Endothelial cell (in vitro differentiated cells): ENCODE measurements around the gene ADCY6. TPM values are rescaled to one million over a fixed set of nuclear protein-coding genes. Genes with fewer than 3 reads are reported as not detected.

Source experiments
- DNase-seq: peaks from one replicate; pipeline ENCODE4 v3.0.0; 2021; ENCODE audit warnings: low spot score
- H3K27ac Mint-ChIP-seq: one replicate; pipeline ENCODE4 v1.8.0; 2021; ENCODE audit warnings: mixed read lengths, inconsistent platforms; ENCODE audit not compliant: unreplicated experiment
- H3K27me3 Mint-ChIP-seq: one replicate; pipeline ENCODE4 v1.8.0; 2021; ENCODE audit warnings: mild to moderate bottlenecking, moderate library complexity, mixed read lengths, inconsistent platforms; ENCODE audit not compliant: unreplicated experiment
- H3K36me3 Mint-ChIP-seq: one replicate; pipeline ENCODE4 v1.8.0; 2021; ENCODE audit warnings: mild to moderate bottlenecking, low read depth, mixed read lengths, inconsistent platforms; ENCODE audit not compliant: unreplicated experiment
- H3K4me1 Mint-ChIP-seq: one replicate; pipeline ENCODE4 v1.8.0; 2021; ENCODE audit warnings: mild to moderate bottlenecking, mixed read lengths, inconsistent platforms; ENCODE audit not compliant: unreplicated experiment
- H3K4me3 Mint-ChIP-seq: one replicate; pipeline ENCODE4 v1.8.0; 2021; ENCODE audit warnings: mild to moderate bottlenecking, mixed read lengths, inconsistent platforms; ENCODE audit not compliant: unreplicated experiment
- H3K9me3 Mint-ChIP-seq: one replicate; pipeline ENCODE4 v1.8.0; 2021; ENCODE audit warnings: mixed read lengths, inconsistent platforms; ENCODE audit not compliant: unreplicated experiment
- microRNA-seq: library from miRNA; unstranded; fragments of <30 nt; microRNA quantifications from one replicate; pipeline ENCODE4, GENCODE V29; 2020; ENCODE audit not compliant: unreplicated experiment
- total RNA-seq: library from RNA; stranded (reverse); fragmentation: NEBNext Ultra II Directional; extraction: Animal tissue kit (Norgen Biotek cat#: 25700); gene quantifications from one replicate; pipeline ENCODE4 v1.2.1, GENCODE V29; 2021; ENCODE audit not compliant: unreplicated experiment
- TF ChIP-seq, protein P1 (sequence below): fragments of 200-600 bp; sonication (generic); IDR thresholded peaks from one replicate; pipeline ENCODE4 v1.5.0; 2021; ENCODE audit warnings: antibody characterized with exemption; ENCODE audit not compliant: unreplicated experiment

ADCY6 gene
- total RNA-seq, 1 donor from 2014 or later = 31.6 TPM

DNA sequence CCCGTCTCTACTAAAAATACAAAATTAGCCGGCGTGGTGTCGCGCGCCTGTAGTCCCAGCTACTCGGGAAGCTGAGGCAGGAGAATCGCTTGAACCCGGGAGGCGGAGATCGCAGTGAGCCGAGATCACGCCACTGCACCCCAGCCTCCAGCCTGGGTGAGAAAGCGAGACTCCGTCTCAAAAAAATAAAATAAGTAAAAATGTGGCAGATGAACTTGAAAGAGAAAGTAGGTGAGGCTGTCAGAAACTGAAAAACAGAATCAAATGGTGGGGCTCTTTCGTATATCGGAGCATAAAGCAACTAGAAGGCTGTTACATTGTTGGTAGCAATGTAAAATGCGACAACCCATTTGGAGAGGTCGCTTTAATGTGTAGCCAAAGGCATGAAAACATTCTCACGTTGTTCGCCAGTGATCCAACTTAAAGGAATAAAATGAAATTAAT, 71.6 kb downstream of the ADCY6 start:
- peak overlapping the region; percentile 99 for H3K27ac Mint-ChIP-seq
- peaks cover 4% of the 10 kb centered on the region for H3K9me3 Mint-ChIP-seq
- H3K4me1 Mint-ChIP-seq = peaks cover 32% of the 10 kb centered on the region
- no peak for DNase-seq
- H3K36me3 Mint-ChIP-seq = peaks cover 35% of the 10 kb centered on the region
- TF ChIP-seq, protein P1, sequence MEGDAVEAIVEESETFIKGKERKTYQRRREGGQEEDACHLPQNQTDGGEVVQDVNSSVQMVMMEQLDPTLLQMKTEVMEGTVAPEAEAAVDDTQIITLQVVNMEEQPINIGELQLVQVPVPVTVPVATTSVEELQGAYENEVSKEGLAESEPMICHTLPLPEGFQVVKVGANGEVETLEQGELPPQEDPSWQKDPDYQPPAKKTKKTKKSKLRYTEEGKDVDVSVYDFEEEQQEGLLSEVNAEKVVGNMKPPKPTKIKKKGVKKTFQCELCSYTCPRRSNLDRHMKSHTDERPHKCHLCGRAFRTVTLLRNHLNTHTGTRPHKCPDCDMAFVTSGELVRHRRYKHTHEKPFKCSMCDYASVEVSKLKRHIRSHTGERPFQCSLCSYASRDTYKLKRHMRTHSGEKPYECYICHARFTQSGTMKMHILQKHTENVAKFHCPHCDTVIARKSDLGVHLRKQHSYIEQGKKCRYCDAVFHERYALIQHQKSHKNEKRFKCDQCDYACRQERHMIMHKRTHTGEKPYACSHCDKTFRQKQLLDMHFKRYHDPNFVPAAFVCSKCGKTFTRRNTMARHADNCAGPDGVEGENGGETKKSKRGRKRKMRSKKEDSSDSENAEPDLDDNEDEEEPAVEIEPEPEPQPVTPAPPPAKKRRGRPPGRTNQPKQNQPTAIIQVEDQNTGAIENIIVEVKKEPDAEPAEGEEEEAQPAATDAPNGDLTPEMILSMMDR = no peak
- peak overlapping the region; percentile 97 for H3K4me3 Mint-ChIP-seq
- peaks cover 13% of the 10 kb centered on the region for H3K27me3 Mint-ChIP-seq

DNA sequence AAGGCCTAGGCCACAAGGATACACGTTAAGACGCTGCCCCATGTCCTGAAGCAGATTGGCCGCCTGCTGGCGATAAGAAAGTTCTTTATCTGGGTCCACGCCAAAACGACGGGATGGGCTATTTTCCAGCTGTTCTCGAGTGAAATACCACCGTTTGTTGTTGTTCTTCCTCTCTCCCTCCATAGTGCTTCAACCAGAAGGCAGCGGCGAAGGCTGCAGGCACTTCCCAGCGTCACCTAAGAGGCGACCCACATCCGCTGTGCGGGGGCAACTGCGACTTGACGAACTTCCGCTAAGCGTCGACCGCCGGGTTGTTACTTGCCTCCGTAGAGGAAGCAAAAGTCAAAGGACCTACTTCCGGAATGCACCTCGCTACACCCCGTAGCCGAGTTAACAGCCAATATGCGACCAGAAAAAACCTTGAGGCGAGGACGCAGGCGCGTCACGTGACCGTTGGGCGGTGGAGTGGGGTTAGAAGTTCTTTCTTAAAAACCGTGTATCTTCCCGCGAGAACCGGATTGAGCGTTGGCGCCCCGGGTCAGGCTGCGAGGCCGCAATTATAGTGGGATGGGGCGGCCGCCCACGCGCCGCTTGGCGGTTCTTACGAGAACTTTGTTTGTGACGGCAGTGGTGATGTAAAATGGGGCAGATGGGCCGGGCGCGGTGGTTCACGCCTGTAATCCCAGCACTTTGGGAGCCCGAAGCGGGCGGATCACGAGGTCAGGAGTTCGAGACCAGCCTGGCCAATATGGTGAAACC, 72.2 kb downstream of the ADCY6 start, which contains the start of gene CCNT1:
Gene CCNT1 (minus strand): TSS at position 215 of the 759 bp plus-strand sequence. CDS start 32 bp downstream, at position 183.
- DNase-seq = peak; percentile 95
- peaks cover 4% of the 10 kb centered on the region for H3K9me3 Mint-ChIP-seq
- peaks cover 35% of the 10 kb centered on the region for H3K36me3 Mint-ChIP-seq
- H3K27ac Mint-ChIP-seq = peak within 1 kb of the TSS; percentile 99
- peaks cover 13% of the 10 kb centered on the region for H3K27me3 Mint-ChIP-seq
- H3K4me1 Mint-ChIP-seq = peaks cover 32% of the 10 kb centered on the region
- TF ChIP-seq, protein P1 = no peak
- H3K4me3 Mint-ChIP-seq = peak within 1 kb of the TSS; percentile 97

Small RNA genes lying within 50 kb of the gene (microRNA-seq; reads per million reads assigned to microRNA genes)
- 0.28 reads per million for gene MIR4701

Other genes with a start within 250 kb of the ADCY6 start
- not detected for gene LALBA, start 219.0 kb downstream of the ADCY6 start, total RNA-seq
- 37.5 TPM for gene KANSL2, start 106.9 kb downstream of the ADCY6 start, total RNA-seq
- 46.1 TPM for gene CCNT1, start 72.4 kb downstream of the ADCY6 start, total RNA-seq
- 83.1 TPM for gene CACNB3, start 29.4 kb upstream of the ADCY6 start, total RNA-seq
- gene DDX23, start 63.1 kb upstream of the ADCY6 start, total RNA-seq = 96.2 TPM
- 1.0 TPM for gene RND1, start 76.8 kb upstream of the ADCY6 start, total RNA-seq
- gene FKBP11, start 136.4 kb upstream of the ADCY6 start, total RNA-seq = 16.0 TPM
- 307 TPM for gene ARF3, start 168.4 kb upstream of the ADCY6 start, total RNA-seq
- 0.33 TPM for gene WNT10B, start 182.6 kb upstream of the ADCY6 start, total RNA-seq
- gene WNT1, start 189.2 kb upstream of the ADCY6 start, total RNA-seq = not detected
- gene DDN, start 210.3 kb upstream of the ADCY6 start, total RNA-seq = 0.10 TPM
- gene PRKAG1, start 229.7 kb upstream of the ADCY6 start, total RNA-seq = 24.0 TPM